ENCODE data around the gene RWDD3.

Gene RWDD3

GRCh38 chr1:95282518-95282895 is 48.5 kb downstream of the RWDD3 start:
- no peak for DNase-seq (ENCODE audit: low read depth in 2 of 2)

GRCh38 chr1:95284420-95284819 is 50.4 kb downstream of the RWDD3 start:
- no peak for DNase-seq (ENCODE audit: low read depth in 2 of 2)

- DNase-seq (ENCODE audit: low read depth in 2 of 2), result no peak
Observed at GRCh38 chr1:95286479-95286878, 52.5 kb downstream of the RWDD3 start.

GRCh38 chr1:95287081-95287480 is 53.1 kb downstream of the RWDD3 start:
- no peak for DNase-seq (ENCODE audit: low read depth in 2 of 2)

GRCh38 chr1:95287825-95288224 is 53.8 kb downstream of the RWDD3 start:
- DNase-seq (ENCODE audit: low read depth in 2 of 2), result no peak

Measured in stimulated activated CD8-positive, alpha-beta memory T cell treated with anti-CD3 and anti-CD28 coated beads, Interleukin-15, amount 100 ng/mL, for 4 hours (primary cell).